Breast epithelium (tissue), 4 donors: ENCODE data around the gene EMC10. TPM values are rescaled to one million over a fixed set of nuclear protein-coding genes. Genes with fewer than 3 reads are reported as not detected.
"Not testable (repeated sequence)": the region's sequence is repeated elsewhere in the genome, so short reads cannot be mapped to it uniquely, and the experiment has no call there.

Experiments used
- DNase-seq, 2 donors: peaks; one replicate each; pipeline ENCODE4 v3.0.0-alpha.2; 2019; ENCODE audit warnings: low spot score in 2 of 2
- H3K27ac ChIP-seq, 2 donors: fragments of 200-600 bp; sonication (generic) in 1 of 2; one replicate each; pipeline ENCODE4 v1.5.1; 2016 to 2019; ENCODE audit warnings: mild to moderate bottlenecking in 1 of 2
- H3K27me3 ChIP-seq, 2 donors: fragments of 200-600 bp; sonication (generic) in 1 of 2; one replicate each; pipeline versions ENCODE4 v1.5.1 to v1.6.0; 2017 to 2019; ENCODE audit warnings: control low read depth in 1 of 2, mild to moderate bottlenecking in 1 of 2
- H3K36me3 ChIP-seq: fragments of 200-600 bp; one replicate; pipeline ENCODE4 v1.5.1; 2019
- H3K4me1 ChIP-seq, 2 donors: fragments of 200-600 bp; sonication (generic); one replicate each; pipeline ENCODE4 v1.5.1; 2016 to 2019; ENCODE audit warnings: control low read depth in 1 of 2
- H3K4me3 ChIP-seq, 3 donors: fragments of 200-600 bp; sonication (generic); 1 replicate in 2 of 3; 2 replicates in 1 of 3; pipeline ENCODE4 v1.5.1; 2016 to 2019; ENCODE audit warnings: mild to moderate bottlenecking in 3 of 3, moderate library complexity in 2 of 3
- H3K9me3 ChIP-seq, 2 donors: fragments of 200-600 bp; sonication (generic) in 1 of 2; one replicate each; pipeline ENCODE4 v1.5.1; 2016 to 2019; ENCODE audit warnings: control low read depth in 1 of 2
- POLR2A ChIP-seq: fragments of 450-650 bp; IDR thresholded peaks from one replicate; pipeline ENCODE4 v1.6.1; 2016; ENCODE audit warnings: antibody characterized with exemption, mild to moderate bottlenecking, moderate library complexity
- POLR2AphosphoS5 ChIP-seq, 3 donors: sonication (generic); formaldehyde crosslinking; IDR thresholded peaks; one replicate each; pipeline ENCODE4 v1.6.1; 2017; ENCODE audit warnings: antibody characterized with exemption in 3 of 3
- intact Hi-C: fragments of 100-400 bp; cut with DNase I; formaldehyde crosslinking; loops from one replicate; pipeline ENCODE4 v1.15.1; 2023; ENCODE audit warnings: low total_unique reads
- total RNA-seq, 3 donors: library from RNA; depleted of rRNA; stranded (reverse); fragments of >200 nt; gene quantifications; one replicate each; pipeline ENCODE4 v1.1.0, GENCODE V29; 2016
- TF ChIP-seq, protein P1 (sequence below), 3 donors: fragments of 450-650 bp; IDR thresholded peaks; one replicate each; pipeline ENCODE4 v1.5.1; 2016 to 2017; ENCODE audit warnings: antibody characterized with exemption in 3 of 3, mild to moderate bottlenecking in 3 of 3, moderate library complexity in 3 of 3

EMC10 gene
- total RNA-seq, 3 donors from 2014 or later, result 38.0 to 78.2 (median 64.6) TPM

- Histone ChIP-seq H3K4me3 (no peak overlapping the region), H3K27me3 (peaks cover 0 to 26% of the 10 kb centered on the region in 2 donors), H3K4me1 (no peaks in the 10 kb centered on the region), H3K36me3 (no peaks in the 10 kb centered on the region), H3K27ac (no peak overlapping the region), H3K9me3 (no peaks in the 10 kb centered on the region)
- no peak for DNase-seq
- TF ChIP-seq POLR2A (no peak), POLR2AphosphoS5 (IDR thresholded peaks at IDR 0.05) (no peak)
- TF ChIP-seq, protein P1, sequence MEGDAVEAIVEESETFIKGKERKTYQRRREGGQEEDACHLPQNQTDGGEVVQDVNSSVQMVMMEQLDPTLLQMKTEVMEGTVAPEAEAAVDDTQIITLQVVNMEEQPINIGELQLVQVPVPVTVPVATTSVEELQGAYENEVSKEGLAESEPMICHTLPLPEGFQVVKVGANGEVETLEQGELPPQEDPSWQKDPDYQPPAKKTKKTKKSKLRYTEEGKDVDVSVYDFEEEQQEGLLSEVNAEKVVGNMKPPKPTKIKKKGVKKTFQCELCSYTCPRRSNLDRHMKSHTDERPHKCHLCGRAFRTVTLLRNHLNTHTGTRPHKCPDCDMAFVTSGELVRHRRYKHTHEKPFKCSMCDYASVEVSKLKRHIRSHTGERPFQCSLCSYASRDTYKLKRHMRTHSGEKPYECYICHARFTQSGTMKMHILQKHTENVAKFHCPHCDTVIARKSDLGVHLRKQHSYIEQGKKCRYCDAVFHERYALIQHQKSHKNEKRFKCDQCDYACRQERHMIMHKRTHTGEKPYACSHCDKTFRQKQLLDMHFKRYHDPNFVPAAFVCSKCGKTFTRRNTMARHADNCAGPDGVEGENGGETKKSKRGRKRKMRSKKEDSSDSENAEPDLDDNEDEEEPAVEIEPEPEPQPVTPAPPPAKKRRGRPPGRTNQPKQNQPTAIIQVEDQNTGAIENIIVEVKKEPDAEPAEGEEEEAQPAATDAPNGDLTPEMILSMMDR (IDR thresholded peaks at IDR 0.05), result no peak
- intact Hi-C loops, result no loop called here
These were observed 42.0 kb downstream of the EMC10 start for GRCh38 chr19:50518091-50519005.

GRCh38 chr19:50519006-50519575, 42.8 kb downstream of the EMC10 start:
- Histone ChIP-seq H3K4me3 (no peak overlapping the region), H3K27ac (no peak overlapping the region), H3K27me3 (peaks cover 0 to 23% of the 10 kb centered on the region in 2 donors), H3K36me3 (no peaks in the 10 kb centered on the region), H3K9me3 (no peaks in the 10 kb centered on the region), H3K4me1 (no peaks in the 10 kb centered on the region)
- intact Hi-C loops, result no loop called here
- no peak for TF ChIP-seq POLR2AphosphoS5 (IDR thresholded peaks at IDR 0.05)
- TF ChIP-seq POLR2A, result no peak
- TF ChIP-seq, protein P1 (IDR thresholded peaks at IDR 0.05), result no peak
- DNase-seq, result no peak

DNA sequence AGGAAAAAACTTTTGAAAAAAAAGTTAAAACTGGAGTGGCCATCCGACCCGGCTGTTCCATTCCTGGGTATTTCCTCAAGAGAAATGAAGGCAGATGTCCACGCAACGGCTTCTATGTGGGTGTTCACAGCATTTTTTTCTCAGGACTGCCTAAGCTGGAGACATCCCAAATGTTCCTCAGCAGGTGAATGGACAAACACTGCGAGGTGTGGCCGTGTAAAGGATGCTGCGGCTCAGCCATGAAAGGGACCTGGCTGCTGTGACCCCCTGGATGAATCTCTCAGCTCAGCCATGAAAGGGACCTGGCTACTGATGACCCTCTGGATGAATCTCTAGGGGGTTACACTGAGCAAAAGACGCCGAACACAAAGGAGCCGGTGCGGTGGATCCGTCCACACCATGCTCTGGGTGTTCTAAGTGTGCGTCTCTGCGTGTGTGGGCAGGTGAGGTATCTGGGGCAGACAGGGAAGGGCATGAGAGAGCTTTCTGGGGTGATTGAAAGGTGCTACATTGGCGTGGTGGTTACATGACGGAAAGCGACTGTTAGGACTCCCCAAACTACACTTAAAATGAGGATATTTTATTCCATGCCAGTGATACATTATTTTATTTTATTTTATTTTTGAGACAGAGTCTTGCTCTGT, 44.6 kb downstream of the EMC10 start:
- TF ChIP-seq POLR2AphosphoS5 (IDR thresholded peaks at IDR 0.05) (no peak), POLR2A (no peak)
- TF ChIP-seq, protein P1 (IDR thresholded peaks at IDR 0.05), result no peak
- peaks cover 0 to 8% of the 10 kb centered on the region in 2 donors for H3K27me3 ChIP-seq
- intact Hi-C loops, result no loop called here
- H3K4me1 ChIP-seq, result no peaks in the 10 kb centered on the region
- no peak for DNase-seq
- H3K36me3 ChIP-seq, result no peaks in the 10 kb centered on the region
- H3K27ac ChIP-seq, result no peak overlapping the region
- no peaks in the 10 kb centered on the region for H3K9me3 ChIP-seq
- no peak overlapping the region for H3K4me3 ChIP-seq

DNA sequence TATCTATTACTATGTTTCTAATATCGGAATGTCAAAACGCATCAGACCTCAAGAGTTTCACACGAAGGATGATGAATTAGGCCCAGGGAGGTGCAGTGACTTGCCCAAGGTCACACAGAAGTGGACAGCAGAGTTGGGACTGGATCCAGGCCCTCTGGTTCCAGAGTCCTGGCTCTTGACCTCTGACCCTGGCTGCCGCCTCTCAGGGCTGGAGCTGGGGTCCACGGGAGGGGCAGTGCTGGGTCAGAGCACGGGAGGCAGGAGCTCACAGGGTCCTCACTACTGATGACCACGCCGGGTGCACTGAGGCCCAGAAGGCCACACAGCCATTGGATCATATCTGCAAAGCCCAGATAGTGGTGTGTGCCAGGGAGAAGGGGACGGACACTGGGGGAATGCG, 46.6 kb downstream of the EMC10 start:
- no peak for TF ChIP-seq POLR2AphosphoS5 (IDR thresholded peaks at IDR 0.05)
- TF ChIP-seq, protein P1 (IDR thresholded peaks at IDR 0.05), result no peak
- no peak for TF ChIP-seq POLR2A
- H3K27ac ChIP-seq, result no peak overlapping the region

GRCh38 chr19:50528052-50528451, 51.7 kb downstream of the EMC10 start:
- intact Hi-C loops, H3K27ac ChIP-seq, H3K4me3 ChIP-seq, H3K4me1 ChIP-seq, DNase-seq, H3K9me3 ChIP-seq, H3K36me3 ChIP-seq: not testable (repeated sequence)
- peaks cover 0 to 23% of the 10 kb centered on the region in 2 donors for H3K27me3 ChIP-seq

More for the DNA sequence above, 46.6 kb downstream of the EMC10 start:
- H3K27me3 ChIP-seq, result no peaks in the 10 kb centered on the region
- H3K4me3 ChIP-seq, result no peak overlapping the region
- DNase-seq, result no peak
- no peaks in the 10 kb centered on the region for H3K36me3 ChIP-seq
- no peaks in the 10 kb centered on the region for H3K4me1 ChIP-seq
- H3K9me3 ChIP-seq, result no peaks in the 10 kb centered on the region
- intact Hi-C loops, result no loop called here
